Measurements from ENCODE around the gene GABBR2. TPM values are rescaled to one million over a fixed set of nuclear protein-coding genes. Genes with fewer than 3 reads are reported as not detected.

GABBR2 gene
- total RNA-seq, 1 donor from 2014 or later: not detected

DNA sequence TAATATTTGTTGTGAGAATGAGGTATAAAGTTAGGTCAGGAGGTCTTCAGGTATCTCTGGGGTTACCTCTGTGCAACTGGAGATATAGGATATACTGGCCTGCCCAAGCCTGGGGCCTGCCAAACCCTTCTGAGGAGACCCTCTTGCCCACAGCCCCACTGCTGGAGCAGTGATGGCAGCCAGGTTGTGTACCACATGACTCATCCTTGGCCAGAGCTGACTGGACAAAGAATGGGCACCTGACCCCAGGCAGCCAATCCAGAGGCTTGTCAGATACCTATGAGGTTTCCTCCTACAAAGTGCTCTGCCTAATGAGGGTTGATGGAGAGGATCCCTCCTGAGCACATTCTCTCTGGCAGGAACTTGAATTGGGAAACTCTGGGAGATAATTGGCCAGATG, 397.2 kb downstream of the GABBR2 start:
- peaks cover 14% of the 10 kb centered on the region for H3K27me3 Mint-ChIP-seq (ENCODE audit: unreplicated experiment)
- H3K27ac Mint-ChIP-seq (ENCODE audit: unreplicated experiment): no peak overlapping the region
- no peaks in the 10 kb centered on the region for H3K9me3 Mint-ChIP-seq (ENCODE audit: unreplicated experiment)
- no peaks in the 10 kb centered on the region for H3K4me1 Mint-ChIP-seq (ENCODE audit: unreplicated experiment)
- no peak overlapping the region for H3K4me3 Mint-ChIP-seq (ENCODE audit: unreplicated experiment)
- no peak for DNase-seq (ENCODE audit: extremely low spot score, unreplicated experiment)
- H3K36me3 Mint-ChIP-seq (ENCODE audit: unreplicated experiment): no peaks in the 10 kb centered on the region
- TF ChIP-seq, protein P1, sequence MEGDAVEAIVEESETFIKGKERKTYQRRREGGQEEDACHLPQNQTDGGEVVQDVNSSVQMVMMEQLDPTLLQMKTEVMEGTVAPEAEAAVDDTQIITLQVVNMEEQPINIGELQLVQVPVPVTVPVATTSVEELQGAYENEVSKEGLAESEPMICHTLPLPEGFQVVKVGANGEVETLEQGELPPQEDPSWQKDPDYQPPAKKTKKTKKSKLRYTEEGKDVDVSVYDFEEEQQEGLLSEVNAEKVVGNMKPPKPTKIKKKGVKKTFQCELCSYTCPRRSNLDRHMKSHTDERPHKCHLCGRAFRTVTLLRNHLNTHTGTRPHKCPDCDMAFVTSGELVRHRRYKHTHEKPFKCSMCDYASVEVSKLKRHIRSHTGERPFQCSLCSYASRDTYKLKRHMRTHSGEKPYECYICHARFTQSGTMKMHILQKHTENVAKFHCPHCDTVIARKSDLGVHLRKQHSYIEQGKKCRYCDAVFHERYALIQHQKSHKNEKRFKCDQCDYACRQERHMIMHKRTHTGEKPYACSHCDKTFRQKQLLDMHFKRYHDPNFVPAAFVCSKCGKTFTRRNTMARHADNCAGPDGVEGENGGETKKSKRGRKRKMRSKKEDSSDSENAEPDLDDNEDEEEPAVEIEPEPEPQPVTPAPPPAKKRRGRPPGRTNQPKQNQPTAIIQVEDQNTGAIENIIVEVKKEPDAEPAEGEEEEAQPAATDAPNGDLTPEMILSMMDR (IDR thresholded peaks at IDR 0.05): no peak

DNA sequence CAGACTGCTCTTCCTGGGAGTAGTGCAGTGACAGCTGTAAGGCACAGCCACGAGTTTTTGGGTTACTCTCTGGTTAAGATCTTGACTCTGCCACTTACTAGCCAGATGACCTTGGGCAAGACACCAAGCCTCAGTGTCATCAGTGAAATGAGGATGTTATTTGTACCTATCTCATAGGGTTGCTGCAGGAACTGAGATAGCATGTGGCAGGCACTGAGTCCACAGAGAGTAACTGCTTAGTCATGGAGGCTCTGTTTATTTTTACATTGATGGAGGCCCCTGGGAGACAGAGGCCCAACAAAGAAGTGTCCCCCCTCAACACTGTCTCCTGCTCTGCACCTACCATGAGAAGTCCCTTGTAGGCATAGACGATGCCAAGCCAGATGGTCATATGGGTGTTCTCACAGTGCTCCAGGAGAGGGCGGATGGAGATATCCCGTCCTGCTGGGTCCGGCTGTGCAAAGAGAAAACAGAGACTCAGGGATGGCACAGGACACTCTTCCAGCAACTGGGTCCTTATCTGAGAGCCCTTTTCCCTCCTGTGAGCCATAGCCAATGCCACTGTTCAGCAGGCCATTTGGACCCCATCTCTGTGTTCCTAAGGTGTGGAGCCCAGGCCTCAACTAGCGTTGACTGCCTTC, 397.9 kb downstream of the GABBR2 start:
- H3K9me3 Mint-ChIP-seq (ENCODE audit: unreplicated experiment): no peaks in the 10 kb centered on the region
- TF ChIP-seq, protein P1 (IDR thresholded peaks at IDR 0.05): no peak
- H3K4me1 Mint-ChIP-seq (ENCODE audit: unreplicated experiment): no peaks in the 10 kb centered on the region
- no peak for DNase-seq (ENCODE audit: extremely low spot score, unreplicated experiment)
- peaks cover 17% of the 10 kb centered on the region for H3K27me3 Mint-ChIP-seq (ENCODE audit: unreplicated experiment)
- no peak overlapping the region for H3K27ac Mint-ChIP-seq (ENCODE audit: unreplicated experiment)
- H3K36me3 Mint-ChIP-seq (ENCODE audit: unreplicated experiment): no peaks in the 10 kb centered on the region
- no peak overlapping the region for H3K4me3 Mint-ChIP-seq (ENCODE audit: unreplicated experiment)

DNA sequence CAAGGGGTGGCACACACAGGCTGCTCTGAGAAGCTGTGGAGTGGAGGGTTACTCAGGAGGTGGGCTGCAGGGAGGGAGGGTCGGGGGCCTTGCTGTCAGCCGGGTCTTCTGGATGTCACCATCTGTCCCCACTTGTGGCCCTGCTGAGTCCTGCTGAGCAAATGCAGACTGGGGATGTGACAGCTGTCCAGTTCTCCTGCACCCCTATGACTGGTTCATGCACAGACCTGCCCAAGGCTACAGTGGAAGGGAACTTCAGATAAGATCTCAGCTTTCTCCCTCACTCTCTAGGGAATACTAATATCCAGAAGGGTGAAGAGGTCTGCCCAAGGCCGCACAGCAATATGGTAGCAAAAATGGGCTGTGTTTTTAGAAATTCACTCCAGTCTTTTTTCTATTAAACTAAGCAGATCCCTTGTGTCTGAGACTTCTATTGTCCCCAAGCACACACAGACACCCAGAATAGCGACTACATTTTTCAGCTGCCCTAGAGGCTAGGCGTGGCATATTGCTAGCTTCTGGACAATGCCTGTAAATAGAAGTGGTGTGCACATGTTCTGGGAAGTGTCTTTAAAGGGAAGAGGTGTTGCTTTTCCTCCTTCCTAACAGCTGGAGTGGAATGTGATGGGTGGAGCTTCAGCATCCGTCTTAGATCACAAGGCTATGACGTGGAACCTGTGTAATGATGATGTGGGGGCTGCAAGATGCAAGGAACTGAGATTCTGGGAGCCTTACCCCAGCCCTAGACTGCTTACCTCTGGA, 402.2 kb downstream of the GABBR2 start:
- peaks cover 12% of the 10 kb centered on the region for H3K27me3 Mint-ChIP-seq (ENCODE audit: unreplicated experiment)
- H3K4me3 Mint-ChIP-seq (ENCODE audit: unreplicated experiment): no peak overlapping the region
- TF ChIP-seq, protein P1 (IDR thresholded peaks at IDR 0.05): no peak
- H3K27ac Mint-ChIP-seq (ENCODE audit: unreplicated experiment): no peak overlapping the region
- DNase-seq (ENCODE audit: extremely low spot score, unreplicated experiment): no peak
- no peaks in the 10 kb centered on the region for H3K36me3 Mint-ChIP-seq (ENCODE audit: unreplicated experiment)
- no peaks in the 10 kb centered on the region for H3K9me3 Mint-ChIP-seq (ENCODE audit: unreplicated experiment)
- H3K4me1 Mint-ChIP-seq (ENCODE audit: unreplicated experiment): no peaks in the 10 kb centered on the region

DNA sequence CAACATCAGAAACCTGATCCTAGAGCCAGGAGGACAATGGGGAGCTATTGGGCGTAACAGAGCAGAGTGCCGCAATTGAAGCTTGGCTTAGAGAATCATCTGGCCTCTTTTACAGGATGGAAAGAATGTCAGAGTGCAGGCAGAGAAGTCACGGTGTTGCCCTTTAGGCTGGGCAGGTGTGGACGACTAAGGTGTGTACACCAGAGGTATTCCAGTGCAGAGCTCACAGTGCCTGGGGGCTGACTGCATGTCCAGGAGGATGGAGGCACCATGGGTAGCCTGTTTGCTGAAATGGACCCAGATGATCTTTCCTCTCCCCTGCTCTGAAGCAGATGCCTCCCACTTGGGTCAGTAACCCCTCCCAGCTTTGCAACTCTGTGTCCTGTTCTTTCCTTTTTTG, 404.4 kb downstream of the GABBR2 start:
- no peaks in the 10 kb centered on the region for H3K4me1 Mint-ChIP-seq (ENCODE audit: unreplicated experiment)
- DNase-seq (ENCODE audit: extremely low spot score, unreplicated experiment): no peak
- no peaks in the 10 kb centered on the region for H3K9me3 Mint-ChIP-seq (ENCODE audit: unreplicated experiment)
- TF ChIP-seq, protein P1 (IDR thresholded peaks at IDR 0.05): no peak
- no peak overlapping the region for H3K4me3 Mint-ChIP-seq (ENCODE audit: unreplicated experiment)
- H3K36me3 Mint-ChIP-seq (ENCODE audit: unreplicated experiment): no peaks in the 10 kb centered on the region
- no peak overlapping the region for H3K27ac Mint-ChIP-seq (ENCODE audit: unreplicated experiment)
- H3K27me3 Mint-ChIP-seq (ENCODE audit: unreplicated experiment): peaks cover 12% of the 10 kb centered on the region

DNA sequence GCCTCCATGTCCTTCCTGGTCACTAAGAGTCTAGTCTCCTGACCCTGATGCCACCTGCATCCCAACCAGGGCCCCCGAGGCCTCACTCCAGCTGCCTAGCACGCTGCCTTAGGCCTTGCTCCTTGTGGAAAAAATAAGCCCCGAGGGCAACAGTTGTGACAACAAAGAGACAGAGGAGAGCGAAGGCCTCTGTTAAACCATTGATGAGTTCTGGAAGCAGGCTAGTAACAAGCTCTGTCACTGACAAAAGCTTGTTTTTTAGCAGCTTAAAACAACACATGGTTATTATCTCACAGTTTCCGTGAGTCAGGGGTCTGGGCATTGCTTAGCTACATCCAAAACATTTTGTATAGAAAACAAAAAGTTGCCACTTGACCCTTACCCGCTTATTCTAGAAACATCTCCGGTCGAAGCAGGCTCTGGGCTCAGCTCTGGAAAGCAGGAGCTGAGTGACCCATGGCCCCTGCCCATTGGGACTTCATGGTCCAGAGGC, 405.1 kb downstream of the GABBR2 start:
- Mint-ChIP-seq H3K4me1 (ENCODE audit: unreplicated experiment) (no peaks in the 10 kb centered on the region), H3K4me3 (ENCODE audit: unreplicated experiment) (no peak overlapping the region), H3K27me3 (ENCODE audit: unreplicated experiment) (peaks cover 10% of the 10 kb centered on the region), H3K27ac (ENCODE audit: unreplicated experiment) (no peak overlapping the region), H3K9me3 (ENCODE audit: unreplicated experiment) (no peaks in the 10 kb centered on the region), H3K36me3 (ENCODE audit: unreplicated experiment) (no peaks in the 10 kb centered on the region)
- no peak for DNase-seq (ENCODE audit: extremely low spot score, unreplicated experiment)
- TF ChIP-seq, protein P1 (IDR thresholded peaks at IDR 0.05): no peak
